DOHH2 (cell line): ENCODE measurements around the gene BANP.

Source experiments
- H3F3A ChIP-seq: fragments of 200-600 bp; sonication (generic), shearing (Covaris generic); 2 replicates; pipeline ENCODE4 v1.6.0; 2016; ENCODE audit warnings: antibody characterized with exemption, mild to moderate bottlenecking; ENCODE audit not compliant: control insufficient read depth, insufficient read depth
- H3K27ac ChIP-seq: fragments of 200-600 bp; sonication (generic); 2 replicates; pipeline ENCODE4 v1.5.1; 2014; ENCODE audit warnings: low read depth, mild to moderate bottlenecking, low read length, moderate library complexity
- H3K27me3 ChIP-seq: fragments of 200-600 bp; sonication (generic); 2 replicates; pipeline ENCODE4 v1.6.1; 2014; ENCODE audit warnings: mild to moderate bottlenecking, low read length, mixed read lengths; ENCODE audit not compliant: control insufficient read depth
- H3K36me3 ChIP-seq: fragments of 200-600 bp; sonication (generic); 2 replicates; pipeline ENCODE4 v1.6.1; 2014; ENCODE audit warnings: mild to moderate bottlenecking, low read length, moderate library complexity, mixed read lengths; ENCODE audit not compliant: control insufficient read depth
- H3K4me1 ChIP-seq: fragments of 200-600 bp; sonication (generic); 2 replicates; pipeline ENCODE4 v1.6.1; 2014; ENCODE audit warnings: mild to moderate bottlenecking, low read length, mixed read lengths; ENCODE audit not compliant: control insufficient read depth
- H3K4me2 ChIP-seq: fragments of 200-600 bp; sonication (generic); 2 replicates; pipeline ENCODE4 v1.6.0; 2014; ENCODE audit warnings: mild to moderate bottlenecking, low read length, moderate library complexity
- H3K4me3 ChIP-seq: fragments of 200-600 bp; sonication (generic); 2 replicates; pipeline ENCODE4 v1.5.1; 2014; ENCODE audit warnings: mild to moderate bottlenecking, low read length, mixed read lengths
- H3K79me2 ChIP-seq: fragments of 200-600 bp; sonication (generic); 2 replicates; pipeline ENCODE4 v1.6.1; 2014; ENCODE audit warnings: mild to moderate bottlenecking, low read length, mixed read lengths; ENCODE audit not compliant: control insufficient read depth
- H3K9me2 ChIP-seq: fragments of 200-600 bp; sonication (generic); replicated peaks from 2 replicates; pipeline ENCODE4 v1.6.1; 2014; ENCODE audit warnings: mild to moderate bottlenecking, low read length, mixed read lengths; ENCODE audit not compliant: control insufficient read depth
- H3K9me3 ChIP-seq: fragments of 200-600 bp; sonication (generic); 2 replicates; pipeline ENCODE4 v1.6.1; 2014; ENCODE audit warnings: antibody characterized with exemption, low read length, mixed read lengths; ENCODE audit not compliant: control insufficient read depth, insufficient read depth
- H4K20me1 ChIP-seq: fragments of 200-600 bp; sonication (generic); 2 replicates; pipeline ENCODE4 v1.6.0; 2014; ENCODE audit warnings: low read depth, mild to moderate bottlenecking, antibody characterized with exemption, low read length, moderate library complexity; ENCODE audit not compliant: control insufficient read depth, insufficient read depth
- EZH2phosphoT487 ChIP-seq: fragments of 200-600 bp; sonication (generic); IDR thresholded peaks from 2 replicates; pipeline ENCODE4 v1.6.1; 2017; ENCODE audit warnings: borderline replicate concordance, mild to moderate bottlenecking, antibody characterized with exemption, low read length, moderate library complexity, mixed read lengths
- TF ChIP-seq, protein P1 (sequence below): fragments of 200-600 bp; sonication (generic); IDR thresholded peaks from one replicate; pipeline ENCODE4 v1.5.1; 2014; ENCODE audit warnings: antibody characterized with exemption, mild to moderate bottlenecking, low read depth, low read length; ENCODE audit not compliant: poor library complexity, severe bottlenecking

BANP gene

GRCh38 chr16:88068476-88069396 is 117.5 kb downstream of the BANP start:
- no peak for TF ChIP-seq EZH2phosphoT487
- TF ChIP-seq, protein P1, sequence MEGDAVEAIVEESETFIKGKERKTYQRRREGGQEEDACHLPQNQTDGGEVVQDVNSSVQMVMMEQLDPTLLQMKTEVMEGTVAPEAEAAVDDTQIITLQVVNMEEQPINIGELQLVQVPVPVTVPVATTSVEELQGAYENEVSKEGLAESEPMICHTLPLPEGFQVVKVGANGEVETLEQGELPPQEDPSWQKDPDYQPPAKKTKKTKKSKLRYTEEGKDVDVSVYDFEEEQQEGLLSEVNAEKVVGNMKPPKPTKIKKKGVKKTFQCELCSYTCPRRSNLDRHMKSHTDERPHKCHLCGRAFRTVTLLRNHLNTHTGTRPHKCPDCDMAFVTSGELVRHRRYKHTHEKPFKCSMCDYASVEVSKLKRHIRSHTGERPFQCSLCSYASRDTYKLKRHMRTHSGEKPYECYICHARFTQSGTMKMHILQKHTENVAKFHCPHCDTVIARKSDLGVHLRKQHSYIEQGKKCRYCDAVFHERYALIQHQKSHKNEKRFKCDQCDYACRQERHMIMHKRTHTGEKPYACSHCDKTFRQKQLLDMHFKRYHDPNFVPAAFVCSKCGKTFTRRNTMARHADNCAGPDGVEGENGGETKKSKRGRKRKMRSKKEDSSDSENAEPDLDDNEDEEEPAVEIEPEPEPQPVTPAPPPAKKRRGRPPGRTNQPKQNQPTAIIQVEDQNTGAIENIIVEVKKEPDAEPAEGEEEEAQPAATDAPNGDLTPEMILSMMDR = peak; percentile 25
- peak overlapping the region; percentile 64 for H3K4me2 ChIP-seq

DNA sequence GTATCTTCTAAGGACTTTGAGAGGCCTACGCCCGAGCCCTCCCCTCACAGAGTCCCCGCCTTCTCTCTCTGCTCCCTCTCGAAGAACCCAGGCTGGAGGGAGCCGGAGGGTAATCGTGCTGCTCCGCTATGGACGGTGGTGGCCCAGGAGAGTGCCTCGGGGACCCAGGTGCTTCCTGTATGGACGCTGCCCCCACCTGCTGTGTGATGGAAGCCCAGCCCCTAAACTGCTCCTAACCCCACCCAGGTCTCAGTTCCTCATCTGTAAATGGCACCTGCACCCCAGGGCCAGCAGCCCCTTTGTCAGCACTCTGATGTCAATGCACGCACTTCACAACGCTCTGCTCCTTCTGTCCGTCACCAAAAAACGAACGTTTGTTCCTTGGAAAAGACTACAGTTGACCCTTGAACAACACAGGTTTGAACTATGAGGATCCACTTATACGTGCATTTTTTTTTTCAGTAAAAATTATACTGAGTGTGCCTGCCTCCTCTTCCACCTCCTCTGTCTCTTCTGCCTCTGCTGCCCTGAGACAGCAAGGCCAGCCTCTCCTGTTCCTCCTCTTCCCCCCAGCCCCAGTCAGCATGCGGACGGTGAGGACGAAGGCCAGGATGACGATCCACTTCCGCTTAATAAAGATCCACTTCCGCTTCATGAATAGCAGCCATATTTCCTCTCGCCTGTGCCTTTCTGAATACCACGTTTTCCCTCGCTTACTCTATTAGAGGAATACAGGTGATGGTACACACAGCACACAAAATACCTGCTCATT is 118.3 kb downstream of the BANP start:
- peaks cover 16% of the 10 kb centered on the region for H3K79me2 ChIP-seq
- peaks cover 46% of the 10 kb centered on the region for H3K36me3 ChIP-seq
- no peaks in the 10 kb centered on the region for H3K9me2 ChIP-seq
- H3K4me1 ChIP-seq = peaks cover 40% of the 10 kb centered on the region
- peak overlapping the region; percentile 65 for H3K4me3 ChIP-seq
- no peaks in the 10 kb centered on the region for H3K27me3 ChIP-seq
- H3K9me3 ChIP-seq = no peaks in the 10 kb centered on the region
- H3K4me2 ChIP-seq = peak overlapping the region; percentile 64
- H3F3A ChIP-seq = peaks cover 13% of the 10 kb centered on the region
- peak overlapping the region; percentile 96 for H3K27ac ChIP-seq
- H4K20me1 ChIP-seq = no peaks in the 10 kb centered on the region
- TF ChIP-seq EZH2phosphoT487 = no peak
- TF ChIP-seq, protein P1 = no peak

More at GRCh38 chr16:88068476-88069396, 117.5 kb downstream of the BANP start:
- H3K36me3 ChIP-seq = peaks cover 42% of the 10 kb centered on the region
- peaks cover 13% of the 10 kb centered on the region for H3F3A ChIP-seq
- H3K4me3 ChIP-seq = peak overlapping the region; percentile 65
- H3K79me2 ChIP-seq = peaks cover 16% of the 10 kb centered on the region
- peak overlapping the region; percentile 96 for H3K27ac ChIP-seq
- no peaks in the 10 kb centered on the region for H3K9me2 ChIP-seq
- H4K20me1 ChIP-seq = no peaks in the 10 kb centered on the region
- H3K4me1 ChIP-seq = peaks cover 40% of the 10 kb centered on the region
- H3K27me3 ChIP-seq = no peaks in the 10 kb centered on the region
- H3K9me3 ChIP-seq = no peaks in the 10 kb centered on the region

DNA sequence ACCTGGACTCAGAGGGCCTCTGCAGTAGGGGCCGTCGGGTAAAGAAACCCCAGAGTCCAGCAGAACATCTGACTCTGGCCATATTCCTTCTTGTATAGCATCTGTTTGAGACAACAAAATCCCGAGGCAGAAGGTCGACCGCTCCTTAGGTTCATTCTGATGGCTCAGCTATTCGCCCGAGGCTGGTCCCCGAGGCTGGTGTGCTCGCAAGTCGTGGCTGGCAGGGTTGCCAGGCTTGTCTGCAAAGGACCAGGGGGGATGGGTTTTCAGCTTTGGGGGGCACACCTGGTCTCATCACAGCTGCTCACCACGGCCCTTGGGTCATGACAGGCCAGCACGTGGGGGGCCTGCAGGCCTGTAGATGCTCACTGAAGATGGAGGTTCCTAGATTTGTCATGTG is 119.1 kb downstream of the BANP start:
- Histone ChIP-seq H3K36me3 (peaks cover 46% of the 10 kb centered on the region), H3K4me2 (peak overlapping the region; percentile 64), H3K9me2 (no peaks in the 10 kb centered on the region), H3F3A (peaks cover 13% of the 10 kb centered on the region), H3K79me2 (peaks cover 16% of the 10 kb centered on the region), H3K4me3 (peak overlapping the region; percentile 55), H3K9me3 (no peaks in the 10 kb centered on the region), H3K27ac (peak overlapping the region; percentile 96), H4K20me1 (no peaks in the 10 kb centered on the region), H3K27me3 (no peaks in the 10 kb centered on the region), H3K4me1 (peaks cover 40% of the 10 kb centered on the region)
- TF ChIP-seq EZH2phosphoT487 = no peak
- TF ChIP-seq, protein P1 = no peak
